Activated CD8-positive, alpha-beta T cell treated with anti-CD3 and anti-CD28 coated beads, Interleukin-2, amount 10 ng/mL, durations not matched to agents 7 days and 5 days (primary cell): ENCODE data around the gene BOC. TPM values are rescaled to one million over a fixed set of nuclear protein-coding genes. Genes with fewer than 3 reads are reported as not detected.

Experiments used
- ATAC-seq: fragments of 150-1000 bp; cut with Tn5 transposase; one replicate; pipeline ENCODE4 v1.10.0; 2021; ENCODE audit warnings: moderate library complexity
- CTCF ChIA-PET: fragments of 350-600 bp; sonication (Branson Sonifier 250); formaldehyde crosslinking; loops from one replicate; lab custom pipeline; 2021; ENCODE audit warnings: antibody characterized with exemption; lab: Charles Lee
- POLR2A ChIA-PET: fragments of 350-600 bp; sonication (Branson Sonifier 250); formaldehyde crosslinking; loops from one replicate; lab custom pipeline; 2021; ENCODE audit warnings: antibody characterized with exemption; lab: Charles Lee
- DNase-seq: peaks from one replicate; pipeline ENCODE4 v3.0.0-alpha.2; 2020
- H3K27ac Mint-ChIP-seq: one replicate; pipeline ENCODE4 v1.8.0; 2021; ENCODE audit warnings: mild to moderate bottlenecking, mixed read lengths
- H3K27me3 Mint-ChIP-seq: one replicate; pipeline ENCODE4 v1.8.0; 2021; ENCODE audit warnings: low read depth, mixed read lengths
- H3K36me3 Mint-ChIP-seq: one replicate; pipeline ENCODE4 v1.8.0; 2021; ENCODE audit warnings: low read depth, mixed read lengths
- H3K4me1 Mint-ChIP-seq: one replicate; pipeline ENCODE4 v1.8.0; 2021; ENCODE audit warnings: low read depth, mixed read lengths
- H3K4me3 Mint-ChIP-seq: one replicate; pipeline ENCODE4 v1.8.0; 2021; ENCODE audit warnings: mild to moderate bottlenecking, mixed read lengths
- H3K9me3 Mint-ChIP-seq: one replicate; pipeline ENCODE4 v1.8.0; 2022; ENCODE audit warnings: mixed read lengths; ENCODE audit not compliant: insufficient read depth
- total RNA-seq, 2 experiments: library from RNA; stranded (reverse); gene quantifications; one replicate each; pipeline ENCODE4 v1.2.3, GENCODE V29; 2021

BOC gene
- total RNA-seq, 2 experiments from 2014 or later = not detected

DNA sequence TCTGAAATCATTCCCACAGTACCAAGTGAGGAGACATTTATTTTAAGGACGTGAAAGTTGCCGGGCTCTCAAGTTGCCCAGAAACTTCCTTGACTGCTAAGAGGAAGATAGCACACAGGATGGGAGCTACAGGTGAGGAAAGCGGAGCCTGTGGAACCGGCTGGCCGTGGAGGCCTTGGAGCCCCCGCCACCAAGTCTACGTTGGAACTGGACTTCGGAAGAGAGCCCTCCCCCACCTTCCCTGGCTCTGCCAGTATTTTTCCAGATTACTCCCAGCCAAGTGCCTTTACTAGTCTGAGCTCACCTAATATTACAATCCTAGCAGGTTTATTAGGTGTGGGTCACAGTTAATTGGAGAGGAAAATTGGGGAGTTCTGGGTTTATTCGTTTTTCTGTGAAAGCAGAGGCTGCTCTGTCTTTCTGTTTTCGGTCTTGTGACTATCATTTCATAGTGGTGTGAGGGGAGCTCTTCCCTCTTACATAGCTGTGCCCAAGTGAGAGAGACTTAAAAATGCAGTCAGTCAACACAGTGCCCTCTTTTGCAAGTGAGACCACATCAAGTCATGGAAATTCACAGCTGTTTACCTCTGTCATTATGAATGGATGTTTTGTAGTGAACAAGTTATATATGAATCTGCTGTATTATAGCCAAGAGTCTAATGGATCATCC, 6.8 kb downstream of the BOC start:
- Mint-ChIP-seq H3K4me3 (no peak overlapping the region), H3K36me3 (no peaks in the 10 kb centered on the region), H3K4me1 (peaks cover 16% of the 10 kb centered on the region), H3K27ac (no peak overlapping the region), H3K27me3 (peaks cover 70% of the 10 kb centered on the region), H3K9me3 (no peaks in the 10 kb centered on the region)
- ChIA-PET POLR2A (no interaction called here), CTCF (no interaction called here)
- ATAC-seq (no peak), DNase-seq (no peak)

DNA sequence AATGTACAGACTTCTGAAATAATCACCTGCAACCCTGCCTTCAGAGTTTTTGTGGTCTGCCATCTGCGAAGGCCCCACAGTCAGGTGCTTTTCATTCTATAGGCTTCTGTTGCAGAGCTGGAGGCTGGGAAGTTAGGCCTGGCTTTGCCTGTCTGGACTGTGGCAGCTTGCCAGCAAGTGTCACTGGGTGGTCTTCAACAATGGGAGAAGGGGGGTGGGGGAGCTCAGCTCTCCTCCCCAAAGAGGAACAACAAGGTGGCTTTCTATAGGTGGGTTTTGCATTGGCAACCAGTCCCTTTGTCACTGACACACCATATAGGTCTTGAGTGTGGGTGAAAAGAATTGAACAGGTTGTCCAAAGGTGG, 7.3 kb downstream of the BOC start:
- POLR2A ChIA-PET = no interaction called here
- H3K36me3 Mint-ChIP-seq = no peaks in the 10 kb centered on the region
- DNase-seq (no peak), ATAC-seq (no peak)
- H3K27ac Mint-ChIP-seq = no peak overlapping the region
- no peak overlapping the region for H3K4me3 Mint-ChIP-seq
- CTCF ChIA-PET = interaction anchor here (1.1 kb wide), 1 partner anchor 11 kb away, joined by 4 read pairs; no protein-coding TSS in a partner anchor
- H3K9me3 Mint-ChIP-seq = no peaks in the 10 kb centered on the region
- peaks cover 21% of the 10 kb centered on the region for H3K4me1 Mint-ChIP-seq
- H3K27me3 Mint-ChIP-seq = peaks cover 65% of the 10 kb centered on the region

DNA sequence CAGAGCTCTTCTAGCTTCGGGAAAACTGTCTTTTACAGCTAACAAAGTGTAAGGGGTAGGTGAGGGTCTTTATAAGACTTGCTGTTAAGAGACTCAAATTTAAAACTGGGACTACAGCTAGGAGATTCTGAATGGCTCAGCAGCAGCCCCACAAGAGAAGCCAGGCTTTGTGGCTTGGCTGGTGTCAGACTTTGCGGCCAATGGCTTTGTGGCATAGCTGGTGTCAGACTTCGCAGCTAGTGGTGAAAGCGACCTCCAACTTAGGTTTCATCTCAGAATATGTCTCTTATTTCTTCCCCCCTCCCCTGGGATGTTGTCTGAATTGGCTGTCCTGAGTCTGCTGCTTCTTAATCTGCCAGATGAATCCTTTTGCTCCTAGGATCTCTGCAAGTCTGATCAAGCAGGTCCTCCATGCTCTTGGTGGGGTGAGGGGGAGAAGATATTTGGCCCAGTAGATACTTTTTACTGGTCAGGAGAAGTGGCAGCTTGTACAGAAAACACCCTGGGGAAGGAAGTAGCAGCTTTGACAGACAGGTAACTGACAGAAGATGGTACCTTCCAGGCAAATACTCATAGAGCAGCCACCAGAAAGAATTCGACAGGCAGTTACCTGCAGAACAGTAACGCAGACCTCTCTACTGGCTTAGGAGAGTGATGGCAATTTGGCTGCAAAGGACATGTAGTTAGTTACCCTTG, 8.4 kb downstream of the BOC start:
- CTCF ChIA-PET = interaction anchor here (1.1 kb wide), 1 partner anchor 10 kb away, joined by 4 read pairs; no protein-coding TSS in a partner anchor
- Mint-ChIP-seq H3K4me3 (no peak overlapping the region), H3K27ac (no peak overlapping the region), H3K4me1 (peaks cover 31% of the 10 kb centered on the region), H3K9me3 (no peaks in the 10 kb centered on the region), H3K27me3 (peaks cover 62% of the 10 kb centered on the region), H3K36me3 (no peaks in the 10 kb centered on the region)
- no peak for DNase-seq
- ATAC-seq = no peak
- POLR2A ChIA-PET = no interaction called here

DNA sequence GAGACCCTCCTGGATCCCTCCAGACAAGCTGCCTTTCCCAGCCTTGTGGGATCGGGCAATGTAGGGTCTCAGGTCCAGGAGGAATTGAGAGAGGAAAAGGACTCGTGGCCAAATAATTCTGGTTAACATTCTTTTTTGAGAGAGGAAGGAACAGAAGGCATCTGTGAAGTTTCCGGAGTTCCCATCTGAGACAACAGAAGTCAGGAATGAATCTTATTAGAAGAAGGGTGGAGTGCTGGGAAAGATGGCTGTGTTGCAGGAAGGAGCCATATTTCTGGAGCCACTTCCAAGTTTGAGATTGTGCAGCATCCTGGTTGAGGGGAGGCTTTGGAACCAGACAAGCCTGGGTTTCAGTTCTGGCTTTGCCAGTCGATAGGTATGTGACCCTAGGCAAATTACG, 9.4 kb downstream of the BOC start:
- Mint-ChIP-seq H3K4me3 (no peak overlapping the region), H3K36me3 (no peaks in the 10 kb centered on the region), H3K9me3 (no peaks in the 10 kb centered on the region), H3K27ac (no peak overlapping the region), H3K4me1 (peaks cover 31% of the 10 kb centered on the region), H3K27me3 (peaks cover 57% of the 10 kb centered on the region)
- no peak for DNase-seq
- ChIA-PET CTCF (no interaction called here), POLR2A (no interaction called here)
- ATAC-seq = no peak

DNA sequence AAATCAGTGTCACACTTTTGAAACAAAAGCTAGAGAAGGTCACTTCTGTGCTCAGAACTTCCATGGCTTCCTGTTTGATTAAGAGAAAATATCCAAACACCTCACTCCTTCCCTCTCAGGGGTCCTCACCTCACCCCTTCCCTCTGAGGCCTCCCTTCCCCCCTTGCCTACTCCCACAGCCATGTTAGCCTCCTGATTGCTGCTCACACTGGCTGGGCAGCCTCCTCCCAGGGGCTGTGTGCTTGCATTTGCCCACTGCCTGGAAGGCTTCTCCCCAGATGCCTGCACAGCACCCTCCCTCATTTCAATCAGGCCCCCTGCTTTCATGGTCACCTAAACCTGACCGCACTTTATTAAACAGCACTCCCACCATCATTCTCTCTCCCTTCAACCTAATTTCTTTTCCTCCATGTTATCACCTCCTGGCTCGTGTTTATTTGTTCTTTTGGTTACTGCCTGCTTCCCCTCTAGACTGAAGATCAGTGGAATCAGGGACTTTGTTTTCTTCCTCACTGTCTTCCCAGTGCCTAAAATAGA, 10.4 kb downstream of the BOC start:
- POLR2A ChIA-PET = no interaction called here
- Mint-ChIP-seq H3K36me3 (no peaks in the 10 kb centered on the region), H3K4me1 (peaks cover 31% of the 10 kb centered on the region), H3K27me3 (peaks cover 52% of the 10 kb centered on the region), H3K9me3 (no peaks in the 10 kb centered on the region), H3K4me3 (no peak overlapping the region), H3K27ac (no peak overlapping the region)
- no peak for ATAC-seq
- no peak for DNase-seq
- CTCF ChIA-PET = no interaction called here

DNA sequence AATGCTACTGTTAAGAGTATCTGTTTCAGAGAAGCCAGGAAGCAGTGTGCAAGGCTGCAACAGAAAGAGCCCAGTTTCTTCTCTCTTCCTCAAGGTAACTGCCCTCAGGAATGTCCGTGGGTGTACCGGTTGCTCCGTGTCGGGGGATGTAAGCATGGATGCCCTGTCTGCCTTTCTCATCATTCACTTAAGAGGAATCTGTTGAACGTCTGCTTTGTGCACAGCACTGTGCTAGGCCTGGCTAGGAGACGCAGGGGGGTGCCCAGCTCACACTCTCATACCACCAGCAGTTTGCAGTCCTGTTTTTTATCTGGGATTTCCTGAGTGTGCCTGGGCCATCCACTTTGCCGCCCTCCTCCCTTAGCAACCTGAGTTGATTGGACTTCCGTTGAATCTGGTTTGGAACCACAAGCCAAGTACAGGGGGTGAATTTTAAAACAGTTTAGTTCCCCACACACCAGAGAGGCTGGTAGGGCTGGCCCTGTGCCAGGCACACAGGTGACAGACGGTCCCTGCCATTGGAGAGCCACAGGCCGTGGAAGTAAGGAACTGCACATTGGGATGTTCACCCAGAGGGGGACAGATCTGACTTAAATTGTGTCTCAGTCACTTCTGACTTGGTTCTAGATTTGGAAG, 11.2 kb downstream of the BOC start:
- CTCF ChIA-PET = no interaction called here
- ATAC-seq = peak; percentile 23
- Mint-ChIP-seq H3K27ac (no peak overlapping the region), H3K9me3 (no peaks in the 10 kb centered on the region), H3K36me3 (no peaks in the 10 kb centered on the region), H3K27me3 (peaks cover 51% of the 10 kb centered on the region), H3K4me3 (no peak overlapping the region), H3K4me1 (peaks cover 31% of the 10 kb centered on the region)
- POLR2A ChIA-PET = no interaction called here
- DNase-seq = peak; percentile 23

DNA sequence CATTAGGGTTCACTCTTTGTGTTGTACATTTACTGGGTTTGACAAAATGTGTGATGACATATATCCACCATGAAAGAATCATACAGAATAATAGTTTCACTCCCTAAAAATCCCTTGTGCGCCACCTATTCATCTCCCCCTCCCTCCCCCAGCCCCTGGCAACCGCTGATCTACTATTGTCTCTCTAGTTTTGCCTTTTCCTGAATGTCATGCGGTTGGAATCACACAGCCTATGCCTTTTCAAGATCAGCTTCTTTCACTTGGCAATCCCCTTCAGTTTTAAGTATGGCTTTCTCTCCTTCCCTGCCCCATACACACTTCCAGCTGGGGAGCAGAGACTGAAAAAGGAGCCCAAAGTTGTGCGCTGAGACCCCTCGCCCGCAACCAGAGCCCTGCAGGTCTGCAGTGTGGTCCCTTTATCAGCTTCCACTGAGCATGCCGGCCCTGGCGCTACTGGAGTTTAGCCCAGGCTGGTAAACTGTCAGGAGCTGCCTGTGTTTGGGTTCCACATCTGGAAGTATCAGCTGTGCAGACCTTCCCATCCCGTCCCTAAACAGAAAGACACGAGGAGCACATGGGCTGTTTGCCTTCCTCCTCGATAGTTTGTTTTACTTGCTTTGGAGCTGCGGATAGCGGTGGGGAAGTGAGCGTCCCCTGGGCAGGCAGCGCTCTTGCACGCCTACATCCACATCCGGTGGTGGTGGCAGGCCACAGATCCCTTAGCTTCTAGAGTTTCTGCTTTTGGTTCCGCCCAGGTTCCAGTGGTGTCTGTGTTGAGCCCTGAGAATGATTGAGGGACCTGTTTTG, 12.3 kb downstream of the BOC start:
- H3K27me3 Mint-ChIP-seq = peaks cover 47% of the 10 kb centered on the region

DNA sequence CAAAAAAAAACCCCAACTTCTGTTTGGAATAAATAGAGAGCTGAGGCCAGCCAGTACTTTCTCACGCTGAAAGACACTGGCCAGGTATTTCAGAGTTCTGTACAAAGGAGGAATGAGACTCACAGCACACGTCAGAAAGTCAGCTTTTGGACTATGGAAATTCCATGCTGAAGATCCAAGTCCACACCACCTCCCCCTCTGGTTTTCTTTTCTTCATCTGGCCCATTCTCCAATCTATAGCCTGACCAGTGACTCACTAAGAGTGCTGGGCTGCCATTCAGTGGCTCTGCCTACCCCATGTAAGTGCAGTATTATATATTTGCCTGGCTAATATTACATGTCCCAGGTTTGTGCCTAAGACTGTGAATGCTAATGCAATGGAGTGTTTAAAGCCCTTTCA, 13.9 kb downstream of the BOC start:
- CTCF ChIA-PET = no interaction called here
- DNase-seq (no peak), ATAC-seq (no peak)
- Mint-ChIP-seq H3K4me3 (no peak overlapping the region), H3K4me1 (peaks cover 24% of the 10 kb centered on the region), H3K36me3 (no peaks in the 10 kb centered on the region), H3K27me3 (peaks cover 42% of the 10 kb centered on the region), H3K27ac (peak overlapping the region; percentile 27), H3K9me3 (no peaks in the 10 kb centered on the region)
- POLR2A ChIA-PET = interaction anchor here (0.7 kb wide), 1 partner anchor 45 kb away, joined by 3 read pairs; no protein-coding TSS in a partner anchor

More for the DNA sequence above, 12.3 kb downstream of the BOC start:
- no peaks in the 10 kb centered on the region for H3K36me3 Mint-ChIP-seq
- DNase-seq (peak; percentile 78), ATAC-seq (peak; percentile 85)
- no peaks in the 10 kb centered on the region for H3K9me3 Mint-ChIP-seq
- ChIA-PET CTCF (no interaction called here), POLR2A (no interaction called here)
- H3K27ac Mint-ChIP-seq = no peak overlapping the region
- H3K4me3 Mint-ChIP-seq = peak overlapping the region; percentile 23
- peaks cover 31% of the 10 kb centered on the region for H3K4me1 Mint-ChIP-seq

DNA sequence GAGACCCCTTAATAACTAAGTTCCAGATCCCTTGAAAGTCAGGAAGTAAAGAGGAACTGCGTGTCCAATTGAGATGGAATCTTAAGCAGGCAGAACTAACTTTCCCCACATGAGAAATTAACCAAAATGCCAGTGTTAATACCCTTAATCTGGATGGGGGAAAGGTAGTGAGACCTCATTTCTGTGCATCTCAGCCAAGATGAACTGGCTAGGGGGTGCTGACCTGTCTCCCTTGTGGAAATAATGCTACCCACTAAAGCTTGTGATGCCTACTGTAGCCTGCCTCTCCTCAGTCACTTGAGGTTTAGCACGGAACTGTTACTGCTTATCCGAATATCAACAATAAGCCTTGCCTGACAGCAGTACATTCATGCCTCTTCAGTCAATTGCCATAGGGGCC, 15.1 kb downstream of the BOC start:
- no peaks in the 10 kb centered on the region for H3K9me3 Mint-ChIP-seq
- H3K4me1 Mint-ChIP-seq = peaks cover 24% of the 10 kb centered on the region
- no peaks in the 10 kb centered on the region for H3K36me3 Mint-ChIP-seq
- ChIA-PET CTCF (no interaction called here), POLR2A (no interaction called here)
- no peak overlapping the region for H3K4me3 Mint-ChIP-seq
- H3K27me3 Mint-ChIP-seq = peaks cover 35% of the 10 kb centered on the region
- no peak for ATAC-seq
- DNase-seq = no peak
- no peak overlapping the region for H3K27ac Mint-ChIP-seq

DNA sequence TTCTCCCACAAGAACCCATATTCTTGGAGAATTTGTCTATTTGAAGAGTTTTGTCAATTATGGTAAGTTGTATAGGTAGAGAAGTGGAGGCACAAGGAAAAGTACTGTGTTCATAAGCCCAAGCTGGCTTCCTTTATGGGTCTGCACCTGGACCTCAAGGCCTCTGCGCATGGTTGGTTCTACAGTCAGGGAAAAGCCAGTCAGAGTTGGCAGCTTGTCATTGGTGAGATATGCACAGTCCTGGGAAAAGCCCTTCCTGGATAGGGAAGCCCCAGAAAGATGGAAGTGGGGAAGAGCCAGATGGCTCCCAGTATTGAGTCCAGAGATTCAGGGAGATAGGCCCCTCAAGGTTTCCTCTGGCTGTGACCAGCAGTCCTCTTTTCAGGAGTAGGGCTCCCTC, 15.8 kb downstream of the BOC start:
- Mint-ChIP-seq H3K27ac (no peak overlapping the region), H3K9me3 (no peaks in the 10 kb centered on the region), H3K27me3 (peaks cover 29% of the 10 kb centered on the region), H3K36me3 (no peaks in the 10 kb centered on the region), H3K4me1 (peaks cover 24% of the 10 kb centered on the region), H3K4me3 (no peak overlapping the region)
- CTCF ChIA-PET = no interaction called here
- POLR2A ChIA-PET = no interaction called here
- ATAC-seq (no peak), DNase-seq (no peak)

DNA sequence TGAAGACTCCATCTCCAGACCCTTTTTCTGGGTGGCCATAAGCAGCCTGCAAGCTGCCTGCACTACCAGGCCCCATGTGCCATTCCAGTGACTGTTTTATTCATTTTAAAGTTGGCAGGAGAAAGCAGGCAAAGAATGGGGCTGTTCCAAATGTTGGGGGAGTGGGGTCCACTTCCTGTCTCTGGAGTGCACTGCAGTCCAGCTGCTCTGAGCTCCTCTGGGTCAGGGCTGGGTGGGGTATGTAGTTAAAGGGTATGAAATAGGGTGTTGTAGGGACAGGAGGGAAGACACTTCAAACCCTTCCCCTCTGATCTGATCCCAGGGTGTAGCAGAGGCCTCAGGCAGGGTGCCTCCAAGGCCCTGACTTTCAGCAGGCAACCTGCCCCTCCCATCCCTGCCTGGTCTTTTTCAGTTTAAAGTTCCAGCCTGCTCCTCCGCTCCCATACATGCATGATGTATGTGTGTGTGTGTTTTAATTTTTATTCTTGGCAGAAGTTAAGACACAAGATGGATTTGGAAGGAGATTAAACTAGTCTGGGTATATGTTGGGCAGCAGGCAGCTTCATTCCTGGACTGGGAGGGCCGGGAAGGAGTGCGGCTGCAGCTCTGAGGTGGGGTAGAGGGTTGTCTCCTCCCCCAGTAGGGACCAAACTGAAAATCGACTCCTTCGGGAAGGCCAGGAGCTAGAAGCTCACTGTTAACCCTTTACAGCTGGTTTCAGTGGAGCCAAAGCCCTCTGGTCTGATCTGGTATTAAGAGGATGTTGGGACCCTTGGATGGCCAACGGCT, 17.3 kb downstream of the BOC start:
- H3K36me3 Mint-ChIP-seq = no peaks in the 10 kb centered on the region
- peaks cover 25% of the 10 kb centered on the region for H3K27me3 Mint-ChIP-seq
- DNase-seq (no peak), ATAC-seq (no peak)
- ChIA-PET POLR2A (no interaction called here), CTCF (no interaction called here)
- H3K27ac Mint-ChIP-seq = no peak overlapping the region
- no peak overlapping the region for H3K4me3 Mint-ChIP-seq
- H3K9me3 Mint-ChIP-seq = no peaks in the 10 kb centered on the region
- H3K4me1 Mint-ChIP-seq = peaks cover 10% of the 10 kb centered on the region
